Posterior cingulate gyrus (tissue), 11 donors: ENCODE results near the gene KRT17.
A peak's percentile ranks its signal among the peaks of the same experiment; 100 is the strongest.
"Not testable (repeated sequence)": the region's sequence is repeated elsewhere in the genome, so short reads cannot be mapped to it uniquely, and the experiment has no call there.

Experiments
- DNase-seq, 10 donors: peaks; one replicate each; pipeline versions ENCODE4 v3.0.0 to v3.0.0-alpha.2; 2020 to 2021; ENCODE audit warnings: mixed read lengths in 3 of 10
- intact Hi-C: fragments of 100-400 bp; cut with DNase I; formaldehyde crosslinking; loops from one replicate; pipeline ENCODE4 v1.15.1; 2023

KRT17 gene

DNA sequence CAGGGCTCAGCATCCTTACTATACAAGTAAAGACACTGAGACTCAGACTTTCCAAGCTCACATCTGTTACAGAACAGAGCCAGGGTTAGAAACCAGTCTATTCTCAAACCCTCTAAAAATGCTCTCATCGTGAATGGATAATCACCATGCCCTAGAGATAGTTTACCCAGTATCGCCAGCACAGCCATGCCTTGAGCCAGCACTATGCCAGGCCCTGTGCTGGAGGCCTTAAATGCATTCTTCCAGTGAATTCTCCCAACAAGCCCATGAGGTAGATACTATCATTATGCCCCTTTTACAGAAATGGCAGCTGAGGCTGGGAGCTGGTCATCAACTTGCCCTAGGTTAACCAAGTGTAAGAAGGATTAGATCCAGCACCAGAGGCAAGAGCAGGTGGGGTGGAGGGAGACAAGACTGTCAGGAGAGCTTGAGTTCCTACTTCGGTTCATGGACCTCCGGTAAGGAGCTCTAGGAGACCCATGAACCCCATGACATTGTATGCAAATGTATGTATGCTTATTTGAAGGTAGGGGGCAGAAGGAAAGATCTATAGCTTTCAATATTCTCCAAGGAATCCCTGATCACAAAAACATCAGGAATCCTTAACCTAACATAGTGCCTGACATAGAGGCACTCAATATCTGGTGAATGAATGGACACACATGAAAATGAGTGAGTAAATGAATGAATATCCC is 42.9 kb downstream of the KRT17 start:
- no peak for DNase-seq
- intact Hi-C loops = no loop called here

DNA sequence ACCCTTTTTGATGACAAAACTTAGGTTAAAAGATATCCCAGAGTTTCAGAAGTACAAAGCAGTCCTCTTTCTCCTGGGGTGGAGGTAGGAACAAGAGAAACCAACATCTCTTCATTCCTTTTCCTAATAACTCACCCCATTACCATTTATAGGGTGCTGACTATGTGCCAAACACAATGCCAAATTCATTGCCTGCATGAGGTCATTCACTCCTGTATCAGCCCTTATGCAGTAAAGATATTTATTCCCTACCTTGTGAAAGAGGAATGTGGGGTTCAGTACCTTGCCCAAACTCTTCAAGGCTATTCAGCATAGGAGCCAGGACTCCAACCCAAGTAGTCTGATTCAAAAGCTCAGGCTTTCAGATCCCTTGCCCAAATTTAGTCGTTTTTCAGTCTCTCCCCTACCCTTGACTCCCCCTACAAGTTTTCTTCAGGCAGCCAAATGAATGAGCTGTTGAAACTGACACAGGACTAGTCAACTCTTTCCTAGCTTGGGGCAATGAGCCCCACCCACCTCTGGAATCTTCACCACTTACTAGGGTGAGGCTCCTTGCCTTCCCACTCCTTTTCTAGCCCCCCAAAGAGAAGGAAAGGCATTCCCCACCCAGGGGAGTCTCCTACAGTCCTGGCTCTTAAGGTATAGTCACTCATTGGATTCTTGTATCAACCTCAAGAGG is 43.5 kb downstream of the KRT17 start:
- no peak for DNase-seq
- intact Hi-C loops = no loop called here

DNA sequence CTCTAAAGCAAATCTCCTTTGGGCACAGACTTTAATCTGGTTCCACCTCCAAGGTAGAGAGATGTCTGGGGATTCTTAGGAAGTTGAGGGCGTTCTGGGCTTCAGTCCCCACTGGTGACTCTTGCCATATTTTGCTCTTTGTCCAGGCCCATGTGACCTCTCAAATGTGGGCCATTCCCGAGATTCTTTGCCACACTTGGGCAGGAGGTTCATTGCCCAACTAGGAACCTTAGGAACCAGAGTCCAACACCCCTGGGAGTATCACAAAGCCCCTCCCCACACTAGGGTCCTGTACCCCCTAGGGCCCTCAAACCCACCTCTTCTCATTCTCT is 44.2 kb downstream of the KRT17 start:
- intact Hi-C loops = no loop called here
- no peak for DNase-seq

DNA sequence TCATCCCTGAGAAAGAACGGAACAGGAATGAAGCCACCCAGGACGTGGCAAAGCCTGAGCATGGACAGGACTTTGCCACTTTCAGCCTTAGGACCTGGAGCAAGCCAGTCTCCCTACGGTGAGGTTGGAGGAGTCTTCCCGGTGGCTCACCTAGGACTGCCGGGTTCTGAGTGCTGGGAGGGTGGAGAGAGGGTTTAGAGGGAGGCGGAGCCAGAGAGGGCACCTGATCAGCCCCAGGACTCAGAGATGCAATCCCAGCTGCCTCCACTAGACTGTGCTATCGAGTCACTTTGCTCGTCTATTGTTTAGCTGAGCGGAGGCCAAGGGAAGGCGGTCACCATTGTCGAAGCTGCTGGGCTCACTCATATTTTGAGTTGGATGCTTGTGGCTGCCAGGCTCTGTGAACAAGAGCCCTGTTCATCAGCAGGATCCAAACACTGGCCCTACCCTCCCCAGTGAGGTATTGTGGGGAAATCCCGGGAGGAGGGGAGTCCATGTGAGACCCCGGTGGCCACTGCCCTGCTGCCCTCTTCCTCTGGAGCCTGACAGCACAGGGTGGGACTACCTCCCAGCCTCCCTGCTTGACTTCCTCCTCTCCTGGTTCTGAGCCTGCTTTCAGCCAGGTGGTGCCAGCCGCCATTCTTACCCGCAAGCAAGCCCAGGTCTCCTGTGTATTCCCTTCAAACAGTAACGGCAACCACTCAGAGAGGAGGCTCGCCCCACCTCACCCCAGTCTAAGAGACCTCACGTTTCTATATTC is 44.7 kb downstream of the KRT17 start:
- intact Hi-C loops = no loop called here
- peak in 8 of 10 donors; percentile 32 to 90 (median 61) for DNase-seq

DNA sequence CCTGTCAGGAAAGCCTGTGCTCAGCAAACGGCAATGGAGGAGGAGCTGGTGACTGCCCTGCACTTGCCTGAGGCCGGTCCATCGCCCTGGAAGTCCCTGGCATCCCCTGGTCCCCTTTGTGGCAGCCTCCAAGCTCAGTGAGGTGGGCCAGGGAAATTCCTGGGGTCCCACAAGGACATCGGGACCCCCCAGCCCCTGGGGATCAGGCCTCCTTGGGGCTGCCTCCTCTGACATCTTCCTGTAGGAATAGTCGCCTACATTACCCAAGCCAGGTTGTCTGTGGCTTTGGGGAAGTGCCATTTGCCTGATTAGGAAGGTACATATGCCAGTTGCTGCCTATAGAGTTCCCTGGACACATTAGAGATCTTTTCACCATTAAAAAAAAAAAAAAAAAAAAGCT is 45.4 kb downstream of the KRT17 start:
- intact Hi-C loops = no loop called here

DNA sequence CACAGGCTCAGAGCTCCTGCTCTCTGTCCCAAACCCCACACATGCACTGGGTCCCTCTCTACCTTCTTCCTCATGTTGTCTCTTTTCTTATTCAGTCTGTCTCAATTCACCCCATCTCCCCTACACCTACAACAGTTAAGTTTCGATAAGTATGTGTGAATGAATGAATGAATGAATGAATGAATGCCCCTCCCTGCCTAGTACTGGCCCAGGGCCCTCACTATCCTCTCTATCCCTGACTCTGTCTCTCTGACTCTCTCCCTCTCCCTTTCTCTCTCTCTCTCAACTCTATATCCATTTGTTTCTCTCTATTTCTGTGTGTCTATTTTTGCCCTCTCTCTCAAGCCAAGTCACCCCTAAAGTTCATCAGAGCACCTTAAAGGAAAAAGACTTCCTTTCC is 45.8 kb downstream of the KRT17 start:
- DNase-seq = no peak
- intact Hi-C loops = no loop called here

More for the DNA sequence above, 45.4 kb downstream of the KRT17 start:
- DNase-seq = peak in 1 of 10 donors; percentile 37

DNA sequence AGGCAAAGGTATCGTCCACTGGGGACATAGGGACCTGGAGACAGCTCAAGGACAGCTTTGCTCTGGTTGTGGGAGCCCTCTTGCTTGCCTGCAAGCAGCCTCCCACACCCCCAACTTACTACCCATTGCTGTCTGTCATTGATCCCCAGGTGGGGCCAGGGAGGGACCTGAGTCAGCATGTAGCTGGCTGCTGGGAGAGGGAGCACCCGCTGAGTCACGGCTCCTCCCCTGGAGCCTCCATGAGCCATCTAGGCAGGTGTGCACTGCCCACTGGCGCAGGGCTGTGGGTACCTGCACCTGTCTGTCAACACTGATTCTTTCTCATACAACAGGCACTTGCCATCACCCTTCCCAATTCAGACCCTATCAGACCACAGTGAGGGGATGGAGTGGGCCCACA is 47.6 kb downstream of the KRT17 start:
- DNase-seq = peak in 1 of 10 donors; percentile 74
- intact Hi-C loops = not testable (repeated sequence)

DNA sequence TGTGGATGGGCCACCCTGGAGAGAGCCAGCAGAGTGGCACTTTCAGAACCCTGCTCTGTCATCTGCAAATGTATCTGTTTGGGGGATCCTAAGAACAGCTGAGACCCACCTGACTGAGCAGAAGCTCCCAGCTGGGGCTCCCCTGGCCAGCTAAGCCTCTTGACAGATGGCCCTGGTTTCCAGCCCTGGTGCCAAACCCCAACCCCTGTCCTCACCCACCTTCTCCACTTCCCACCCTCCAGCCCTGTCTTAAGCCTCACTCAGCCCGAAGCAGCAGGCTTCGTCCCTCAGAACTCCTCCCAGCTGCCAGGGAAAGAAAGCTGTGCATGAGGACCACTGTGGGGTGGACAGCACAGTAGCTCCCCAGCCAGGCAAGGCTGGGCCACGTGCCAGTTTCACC is 49.0 kb downstream of the KRT17 start:
- intact Hi-C loops = no loop called here

DNA sequence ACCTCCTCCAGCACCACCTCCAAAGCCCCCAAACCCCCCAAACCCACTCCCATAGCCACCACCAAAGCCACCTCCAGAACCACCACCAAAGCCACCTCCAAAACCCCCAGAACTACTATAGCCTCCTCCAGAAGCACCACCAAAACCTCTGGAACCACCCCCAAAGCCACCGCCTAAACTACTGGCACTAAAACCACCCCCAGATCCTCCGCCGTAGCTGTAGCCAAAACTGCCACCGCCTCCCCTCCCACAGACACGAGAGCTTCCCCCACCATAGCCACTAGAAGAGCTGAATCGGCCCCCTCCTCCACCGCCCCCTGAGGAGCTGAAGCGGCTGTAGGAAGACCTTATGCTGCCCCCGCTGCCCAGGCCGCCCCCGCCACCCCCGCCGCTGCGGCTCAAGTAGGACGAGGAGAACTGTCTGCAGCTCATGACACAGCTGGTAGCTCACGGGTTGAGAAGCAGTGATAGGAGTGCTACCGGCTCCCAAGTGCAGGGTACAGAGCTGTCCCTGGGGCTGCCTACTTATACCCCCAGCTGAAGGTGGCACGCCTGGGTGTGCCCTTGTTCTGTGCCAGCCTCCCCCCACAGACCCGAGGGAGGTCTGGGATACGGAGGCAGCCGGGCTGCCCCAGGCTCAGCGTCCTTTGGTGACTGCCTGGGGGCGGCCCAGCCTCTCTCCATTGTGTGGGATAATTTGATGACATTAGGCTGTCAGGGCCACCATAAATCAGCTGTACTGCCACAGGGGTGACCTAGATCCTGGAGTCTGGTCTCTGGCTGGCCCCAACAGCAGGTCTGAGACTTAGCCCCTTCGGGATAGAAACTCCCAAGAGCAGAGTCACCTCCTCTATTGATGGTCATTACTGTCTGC is 52.6 kb downstream of the KRT17 start, which contains the start of gene KRT9:
KRT9 (minus strand) TSS at position 499 of the 874 bp plus-strand sequence; CDS start at position 432, 67 bp downstream.
- DNase-seq = peak in 2 of 10 donors; percentile 51 to 61
- intact Hi-C loops = no loop called here

More for the DNA sequence above, 49.0 kb downstream of the KRT17 start:
- DNase-seq = peak in 1 of 10 donors; percentile 47
